ENCODE data around the gene SLC22A31.

The SLC22A31 gene

DNA sequence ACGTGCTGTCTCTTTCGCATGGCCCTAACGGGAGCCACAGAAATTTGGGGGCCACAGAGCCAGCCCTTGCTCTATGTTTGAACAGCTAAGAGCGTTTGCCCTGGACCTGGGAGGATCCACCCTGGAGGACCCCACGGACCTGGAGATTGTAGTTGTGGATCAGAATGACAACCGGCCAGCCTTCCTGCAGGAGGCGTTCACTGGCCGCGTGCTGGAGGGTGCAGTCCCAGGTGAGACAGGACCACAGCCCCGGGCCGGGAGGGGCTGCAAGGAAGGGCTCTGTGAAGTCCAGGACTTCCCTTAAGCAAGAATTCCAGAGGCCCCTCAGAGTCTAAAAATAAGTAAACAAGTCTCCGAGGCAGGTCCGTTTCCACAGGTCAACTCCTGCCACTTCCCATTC, 16.9 kb downstream of the SLC22A31 start:
- Histone ChIP-seq H3K4me3 (ENCODE audit: low read depth, low read length) (no peak overlapping the region), H3K36me3 (no peaks in the 10 kb centered on the region), H3K4me1 (no peaks in the 10 kb centered on the region), H3K27me3 (peaks cover 42% of the 10 kb centered on the region), H3K9me3 (no peaks in the 10 kb centered on the region)
- DNase-seq = no peak
- TF ChIP-seq, protein P1, sequence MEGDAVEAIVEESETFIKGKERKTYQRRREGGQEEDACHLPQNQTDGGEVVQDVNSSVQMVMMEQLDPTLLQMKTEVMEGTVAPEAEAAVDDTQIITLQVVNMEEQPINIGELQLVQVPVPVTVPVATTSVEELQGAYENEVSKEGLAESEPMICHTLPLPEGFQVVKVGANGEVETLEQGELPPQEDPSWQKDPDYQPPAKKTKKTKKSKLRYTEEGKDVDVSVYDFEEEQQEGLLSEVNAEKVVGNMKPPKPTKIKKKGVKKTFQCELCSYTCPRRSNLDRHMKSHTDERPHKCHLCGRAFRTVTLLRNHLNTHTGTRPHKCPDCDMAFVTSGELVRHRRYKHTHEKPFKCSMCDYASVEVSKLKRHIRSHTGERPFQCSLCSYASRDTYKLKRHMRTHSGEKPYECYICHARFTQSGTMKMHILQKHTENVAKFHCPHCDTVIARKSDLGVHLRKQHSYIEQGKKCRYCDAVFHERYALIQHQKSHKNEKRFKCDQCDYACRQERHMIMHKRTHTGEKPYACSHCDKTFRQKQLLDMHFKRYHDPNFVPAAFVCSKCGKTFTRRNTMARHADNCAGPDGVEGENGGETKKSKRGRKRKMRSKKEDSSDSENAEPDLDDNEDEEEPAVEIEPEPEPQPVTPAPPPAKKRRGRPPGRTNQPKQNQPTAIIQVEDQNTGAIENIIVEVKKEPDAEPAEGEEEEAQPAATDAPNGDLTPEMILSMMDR (IDR thresholded peaks at IDR 0.05; ENCODE audit: low read depth, low read length) = no peak

DNA sequence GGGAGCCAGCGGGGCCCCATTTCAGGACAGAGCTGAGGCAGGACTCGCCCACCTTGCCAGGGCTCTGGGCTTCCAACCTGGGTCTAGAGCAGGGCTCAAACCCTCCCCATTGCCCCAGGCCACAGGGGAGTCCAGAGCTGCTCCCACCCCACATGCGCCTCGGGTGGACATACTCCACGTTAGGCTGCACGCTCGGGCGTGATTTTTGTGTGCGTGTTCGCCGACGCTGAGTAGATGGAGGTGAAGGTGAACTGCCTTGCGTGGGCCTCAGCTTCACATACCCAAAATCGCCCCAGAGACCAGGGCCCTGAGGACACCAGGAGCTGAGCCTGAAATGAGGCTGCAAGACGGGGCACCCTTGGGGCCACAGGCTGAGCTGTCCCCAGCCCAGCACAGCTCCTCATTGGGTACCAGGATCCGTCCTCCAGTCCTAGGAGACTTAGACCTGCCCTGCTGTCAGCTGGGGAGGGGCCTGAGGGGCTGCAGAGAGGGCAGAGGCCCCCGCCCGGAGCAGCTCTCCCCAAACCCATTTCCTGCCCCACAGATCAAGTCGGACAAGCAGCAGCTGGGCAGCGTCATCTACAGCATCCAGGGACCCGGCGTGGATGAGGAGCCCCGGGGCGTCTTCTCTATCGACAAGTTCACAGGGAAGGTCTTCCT, 20.6 kb downstream of the SLC22A31 start:
- TF ChIP-seq, protein P1 (IDR thresholded peaks at IDR 0.05; ENCODE audit: low read depth, low read length) = no peak
- H3K4me3 ChIP-seq (ENCODE audit: low read depth, low read length) = no peak overlapping the region
- H3K4me1 ChIP-seq = no peaks in the 10 kb centered on the region
- H3K9me3 ChIP-seq = no peaks in the 10 kb centered on the region
- H3K36me3 ChIP-seq = no peaks in the 10 kb centered on the region
- DNase-seq = no peak
- peaks cover 40% of the 10 kb centered on the region for H3K27me3 ChIP-seq

DNA sequence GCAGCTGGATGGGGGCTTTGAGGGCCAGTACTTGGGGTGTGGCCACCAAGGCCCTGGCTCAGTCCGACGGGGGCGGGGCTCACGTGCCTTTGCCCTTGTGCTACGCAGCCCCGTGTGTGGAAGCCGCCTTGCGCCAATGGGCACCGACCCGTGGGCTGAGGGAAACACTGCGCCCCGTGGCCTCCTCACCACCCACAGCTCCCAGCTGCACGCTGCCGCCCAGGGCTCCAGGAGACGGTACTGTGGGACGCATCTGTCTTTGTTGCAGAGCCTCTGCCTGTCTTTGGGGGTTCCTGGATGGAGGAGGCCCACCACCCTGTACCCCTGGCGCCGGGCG, 21.2 kb downstream of the SLC22A31 start:
- H3K4me3 ChIP-seq (ENCODE audit: low read depth, low read length) = no peak overlapping the region
- H3K36me3 ChIP-seq = no peaks in the 10 kb centered on the region
- TF ChIP-seq, protein P1 (IDR thresholded peaks at IDR 0.05; ENCODE audit: low read depth, low read length) = no peak
- peaks cover 33% of the 10 kb centered on the region for H3K27me3 ChIP-seq
- H3K4me1 ChIP-seq = no peaks in the 10 kb centered on the region
- no peaks in the 10 kb centered on the region for H3K9me3 ChIP-seq
- DNase-seq = no peak

DNA sequence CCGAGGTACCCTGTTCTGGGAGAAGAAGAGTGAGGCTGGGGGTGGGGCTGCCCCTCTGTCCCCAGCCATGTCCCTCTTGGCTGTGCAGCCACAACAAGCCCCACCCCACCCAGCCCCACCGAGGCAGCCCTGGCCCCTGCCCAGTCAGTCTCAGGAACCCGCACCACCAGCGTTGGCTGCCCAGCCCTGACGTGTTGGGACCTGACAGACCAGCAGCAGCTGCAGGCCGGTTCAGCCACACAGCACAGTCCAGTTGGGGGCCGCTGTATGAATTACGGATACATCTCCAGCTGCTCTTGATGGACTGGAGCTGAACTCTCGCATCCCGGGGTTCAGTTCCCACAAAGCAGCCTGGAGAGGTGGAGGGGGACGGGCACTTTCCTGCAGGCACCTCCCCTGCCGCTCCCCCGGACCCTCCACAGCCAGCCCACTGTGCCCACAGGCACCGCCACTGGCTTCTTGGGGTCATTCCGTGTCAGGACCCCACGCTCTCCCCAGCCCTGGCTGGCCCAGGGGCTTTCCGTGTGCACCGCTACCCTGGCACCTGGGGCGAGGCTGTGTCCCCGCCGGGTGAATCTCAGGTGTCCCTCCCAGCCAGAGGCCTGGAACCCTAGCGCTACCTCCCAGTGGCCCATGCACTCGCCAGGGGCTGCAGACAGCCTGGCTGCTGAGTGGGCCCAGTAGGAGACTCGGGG, 21.7 kb downstream of the SLC22A31 start:
- TF ChIP-seq, protein P1 (IDR thresholded peaks at IDR 0.05; ENCODE audit: low read depth, low read length) = no peak
- Histone ChIP-seq H3K4me3 (ENCODE audit: low read depth, low read length) (no peak overlapping the region), H3K4me1 (no peaks in the 10 kb centered on the region), H3K9me3 (no peaks in the 10 kb centered on the region), H3K36me3 (no peaks in the 10 kb centered on the region), H3K27me3 (peaks cover 30% of the 10 kb centered on the region)
- no peak for DNase-seq

DNA sequence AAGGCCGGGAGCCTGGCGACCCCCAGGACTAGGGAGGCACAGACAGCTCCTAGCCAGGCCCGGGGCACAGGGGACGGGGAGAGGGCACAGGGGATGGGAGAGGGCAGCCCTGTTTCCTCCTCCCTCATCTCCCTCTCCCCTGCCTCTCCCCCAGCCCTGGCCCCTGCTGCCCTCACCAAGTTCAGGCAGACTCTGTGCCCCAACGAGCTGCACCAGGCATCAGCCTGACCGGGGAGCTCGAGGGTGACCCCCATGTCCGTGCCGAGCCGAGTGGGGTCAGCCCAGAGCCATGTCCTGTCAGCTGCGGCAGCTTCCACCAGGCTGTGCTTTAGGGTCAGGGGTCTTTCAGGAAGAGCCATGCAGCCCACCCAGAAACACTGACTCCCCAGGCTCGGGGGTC, 22.8 kb downstream of the SLC22A31 start:
- no peak for DNase-seq
- H3K4me1 ChIP-seq = no peaks in the 10 kb centered on the region
- TF ChIP-seq, protein P1 (IDR thresholded peaks at IDR 0.05; ENCODE audit: low read depth, low read length) = no peak
- no peaks in the 10 kb centered on the region for H3K36me3 ChIP-seq
- no peak overlapping the region for H3K4me3 ChIP-seq (ENCODE audit: low read depth, low read length)
- no peaks in the 10 kb centered on the region for H3K9me3 ChIP-seq
- H3K27me3 ChIP-seq = peaks cover 24% of the 10 kb centered on the region

DNA sequence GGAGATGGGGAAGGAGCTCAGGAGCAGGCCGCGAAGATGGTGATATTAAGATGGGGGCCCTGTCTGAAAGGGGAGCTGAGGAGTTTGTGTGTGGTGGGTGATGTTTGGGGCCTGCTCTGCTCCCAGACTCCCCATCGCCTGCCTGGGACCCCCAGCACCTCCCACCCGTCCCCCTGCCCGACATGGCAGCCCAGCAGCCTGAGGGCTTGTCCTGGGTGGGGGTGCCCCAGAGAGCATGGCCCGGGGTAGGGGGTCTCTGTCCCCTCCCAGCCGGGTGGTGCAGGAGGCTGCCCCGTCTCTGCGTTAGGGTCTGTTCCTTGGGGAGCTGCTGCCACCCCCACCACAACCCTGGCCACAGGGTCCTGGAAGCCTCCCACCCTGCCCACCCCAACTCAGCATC, 23.6 kb downstream of the SLC22A31 start:
- TF ChIP-seq, protein P1 (IDR thresholded peaks at IDR 0.05; ENCODE audit: low read depth, low read length) = no peak
- Histone ChIP-seq H3K4me3 (ENCODE audit: low read depth, low read length) (no peak overlapping the region), H3K36me3 (no peaks in the 10 kb centered on the region), H3K9me3 (no peaks in the 10 kb centered on the region), H3K4me1 (no peaks in the 10 kb centered on the region; the same call in 1 of the 2 replicates), H3K27me3 (peaks cover 24% of the 10 kb centered on the region)
- DNase-seq = no peak

Data from BE2C (cell line).